SH-SY5Y (cell line): ENCODE measurements around the gene BOLA2B.

Experiments
- GATA2 ChIP-seq: IDR thresholded peaks from 2 replicates; pipeline ENCODE4 v1.6.1; 2011; ENCODE audit warnings: mild to moderate bottlenecking, low read depth, low read length
- GATA3 ChIP-seq: IDR thresholded peaks from 2 replicates; pipeline ENCODE4 v1.6.1; 2011; ENCODE audit warnings: low read depth, mild to moderate bottlenecking, low read length, moderate library complexity

DNA sequence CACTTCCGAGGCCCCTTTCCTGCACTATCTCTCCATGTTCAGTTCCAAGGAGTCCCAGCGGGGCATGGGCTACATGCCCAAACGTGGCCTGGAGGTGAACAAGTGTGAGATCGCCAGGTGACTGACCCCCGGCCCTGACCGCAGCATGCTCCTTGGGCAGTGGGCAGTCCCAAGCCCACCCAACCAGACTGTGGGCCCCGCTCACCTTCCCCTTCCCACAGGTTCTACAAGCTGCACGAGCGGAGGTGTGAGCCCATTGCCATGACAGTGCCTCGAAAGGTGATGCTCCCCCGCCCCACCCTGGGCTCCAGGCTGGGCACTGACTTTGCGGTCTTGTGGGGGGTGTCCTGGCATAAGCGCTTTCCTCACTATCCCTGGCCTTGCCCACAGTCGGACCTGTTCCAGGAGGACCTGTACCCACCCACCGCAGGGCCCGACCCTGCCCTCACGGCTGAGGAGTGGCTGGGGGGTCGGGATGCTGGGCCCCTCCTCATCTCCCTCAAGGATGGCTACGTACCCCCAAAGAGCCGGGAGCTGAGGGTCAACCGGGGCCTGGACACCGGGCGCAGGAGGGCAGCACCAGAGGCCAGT is 5.4 kb downstream of the BOLA2B start:
- TF ChIP-seq GATA2 (no peak), GATA3 (no peak)
